Psoas muscle (tissue), 8 donors: Measurements from ENCODE around the gene WDR37. TPM values are rescaled to one million over a fixed set of nuclear protein-coding genes. Genes with fewer than 3 reads are reported as not detected.

Source experiments
- ATAC-seq, 4 donors: fragments of 200-7000 bp; cut with Tn5 transposase; one replicate each; pipeline ENCODE4 v1.9.1; 2020; ENCODE audit warnings: moderate library complexity in 3 of 4, mild to moderate bottlenecking in 2 of 4
- DNase-seq, 2 donors: peaks; one replicate each; pipeline ENCODE4 v3.0.0-alpha.2; 2020
- H3K27ac ChIP-seq: fragments of 200-600 bp; one replicate; pipeline ENCODE4 v1.8.0; 2022
- H3K27me3 ChIP-seq, 3 donors: fragments of 200-600 bp in 1 of 3; one replicate each; pipeline versions ENCODE4 v1.6.1 to v1.8.0; 2013 to 2022; ENCODE audit warnings: low read length in 2 of 3, mild to moderate bottlenecking in 2 of 3, moderate library complexity in 1 of 3; ENCODE audit not compliant: insufficient read depth in 3 of 3
- H3K36me3 ChIP-seq, 2 donors: fragments of 200-600 bp in 1 of 2; one replicate each; pipeline versions ENCODE4 v1.6.1 to v1.8.0; 2013 to 2022; ENCODE audit warnings: low read depth in 1 of 2, mild to moderate bottlenecking in 1 of 2, moderate library complexity in 1 of 2; ENCODE audit not compliant: insufficient read depth in 1 of 2
- H3K4me1 ChIP-seq: fragments of 200-600 bp; one replicate; pipeline ENCODE4 v1.8.0; 2022
- H3K4me3 ChIP-seq: fragments of 200-600 bp; one replicate; pipeline ENCODE4 v1.8.0; 2022; ENCODE audit warnings: mild to moderate bottlenecking
- H3K9me3 ChIP-seq: fragments of 200-600 bp; one replicate; pipeline ENCODE4 v1.8.0; 2022
- WGBS, 3 donors: extraction: QIAGEN DNeasy Blood & Tissue Kit; methylation state at CpG; one replicate each; pipeline versions ENCODE4 v1.1.6 to v1.1.7; 2013; 5-methylcytosine and 5-hydroxymethylcytosine counted together
- intact Hi-C, 2 donors: fragments of 100-400 bp; cut with DNase I; formaldehyde crosslinking; loops; one replicate each; pipeline versions ENCODE4 v1.11.0 to v1.14.2; 2022
- polyA plus RNA-seq, 3 donors: library from polyadenylated mRNA; stranded (reverse); fragments of 200-250 nt; gene quantifications; one replicate each; pipeline ENCODE4 v1.2.3, GENCODE V29; 2013
- total RNA-seq, 4 donors: library from RNA; stranded (reverse); fragmentation: NEBNext Ultra II Directional in 2 of 4; extraction: Animal tissue kit (Norgen Biotek cat#: 25700) in 2 of 4; gene quantifications; one replicate each; pipeline versions ENCODE4 v1.2.1 to v1.2.4, GENCODE V29; 2021 to 2023
- TF ChIP-seq, protein P1 (sequence below): fragments of 200-600 bp; IDR thresholded peaks from one replicate; pipeline ENCODE4 v1.8.0; 2022; ENCODE audit warnings: antibody characterized with exemption
- donor health status: healthy with polysubstance abuse.
- donor health status: DM: no; HTN: no; CAD: no; lungs with moderate emphysema.
- donor health status: Bipolar disorder and iron deficiency.
- donor health status: healthy.
- donor health status: DM: yes; HTN: yes; CAD: no.
- donor health status: DM: no; HTN: no; CAD: no.
- donor health status: DM: no; HTN: no; CAD: no.
- donor health status: DM: yes; HTN: yes; CAD: no.

WDR37 gene
- total and polyA plus RNA-seq, 7 donors = 6.8 to 28.3 (median 17.2) TPM

DNA sequence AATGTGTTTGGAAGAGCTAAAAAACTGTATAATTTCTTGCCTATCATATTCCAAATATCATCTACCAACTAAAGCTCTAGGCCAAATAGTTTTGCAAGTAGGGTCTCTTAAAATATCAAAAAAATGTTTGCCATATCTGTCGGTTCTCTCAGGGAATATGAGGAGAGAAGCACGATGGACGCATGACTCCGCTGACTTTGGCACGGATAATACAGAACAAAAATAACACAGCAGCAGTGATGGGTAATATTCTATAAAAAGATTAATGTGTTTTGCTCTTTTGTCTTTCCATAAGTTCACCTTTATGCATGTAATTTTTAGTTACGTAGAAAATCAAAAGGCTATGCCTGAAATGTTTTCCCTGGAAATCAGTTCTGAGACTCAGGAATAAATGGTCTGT, 29.6 kb upstream of the WDR37 start:
- Histone ChIP-seq H3K9me3 (no peaks in the 10 kb centered on the region), H3K4me3 (peak overlapping the region; percentile 58), H3K36me3 (peaks cover 3 to 8% of the 10 kb centered on the region in 2 donors), H3K4me1 (peaks cover 26% of the 10 kb centered on the region), H3K27me3 (no peaks in the 10 kb centered on the region), H3K27ac (peak overlapping the region; percentile 88)
- intact Hi-C loops = loop anchor here in 1 of 2 donors (2.0 kb wide), 1 partner anchor 44 kb away; no protein-coding TSS in a partner anchor
- ATAC-seq (peak; percentile 57 to 83 (median 74)), DNase-seq (no peak)
- TF ChIP-seq, protein P1, sequence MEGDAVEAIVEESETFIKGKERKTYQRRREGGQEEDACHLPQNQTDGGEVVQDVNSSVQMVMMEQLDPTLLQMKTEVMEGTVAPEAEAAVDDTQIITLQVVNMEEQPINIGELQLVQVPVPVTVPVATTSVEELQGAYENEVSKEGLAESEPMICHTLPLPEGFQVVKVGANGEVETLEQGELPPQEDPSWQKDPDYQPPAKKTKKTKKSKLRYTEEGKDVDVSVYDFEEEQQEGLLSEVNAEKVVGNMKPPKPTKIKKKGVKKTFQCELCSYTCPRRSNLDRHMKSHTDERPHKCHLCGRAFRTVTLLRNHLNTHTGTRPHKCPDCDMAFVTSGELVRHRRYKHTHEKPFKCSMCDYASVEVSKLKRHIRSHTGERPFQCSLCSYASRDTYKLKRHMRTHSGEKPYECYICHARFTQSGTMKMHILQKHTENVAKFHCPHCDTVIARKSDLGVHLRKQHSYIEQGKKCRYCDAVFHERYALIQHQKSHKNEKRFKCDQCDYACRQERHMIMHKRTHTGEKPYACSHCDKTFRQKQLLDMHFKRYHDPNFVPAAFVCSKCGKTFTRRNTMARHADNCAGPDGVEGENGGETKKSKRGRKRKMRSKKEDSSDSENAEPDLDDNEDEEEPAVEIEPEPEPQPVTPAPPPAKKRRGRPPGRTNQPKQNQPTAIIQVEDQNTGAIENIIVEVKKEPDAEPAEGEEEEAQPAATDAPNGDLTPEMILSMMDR = no peak
- 31 to 43% (median 39%) methylated on average over 6 of the region's 6 CpGs for WGBS, 3 donors

DNA sequence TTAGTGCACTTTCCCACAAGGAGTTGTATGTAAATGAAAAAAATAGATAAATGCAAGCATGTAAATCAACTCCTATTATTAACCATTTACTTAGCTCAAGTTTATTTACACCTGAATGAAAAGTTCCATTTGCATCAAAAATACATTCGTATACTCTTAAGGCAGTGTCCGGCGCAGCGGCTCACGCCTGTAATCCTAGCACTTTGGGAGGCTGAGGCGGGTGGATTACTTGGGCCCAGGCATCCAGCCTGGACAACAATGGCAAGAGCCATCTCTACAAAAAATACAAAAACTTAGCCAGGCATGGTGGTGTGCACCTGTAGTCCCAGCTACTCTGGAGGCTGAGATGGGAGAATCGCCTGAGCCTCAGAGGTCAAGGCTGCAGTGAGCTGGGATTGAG, 26.3 kb upstream of the WDR37 start:
- DNase-seq = no peak
- WGBS, 3 donors = 96 to 97% (median 97%) methylated on average over 7 of the region's 7 CpGs
- Histone ChIP-seq H3K27me3 (no peaks in the 10 kb centered on the region), H3K4me1 (peaks cover 16% of the 10 kb centered on the region), H3K36me3 (peaks cover 0 to 3% of the 10 kb centered on the region in 2 donors), H3K27ac (no peak overlapping the region), H3K4me3 (no peak overlapping the region), H3K9me3 (no peaks in the 10 kb centered on the region)
- TF ChIP-seq, protein P1 = no peak
- ATAC-seq = no peak
- intact Hi-C loops = no loop called here

DNA sequence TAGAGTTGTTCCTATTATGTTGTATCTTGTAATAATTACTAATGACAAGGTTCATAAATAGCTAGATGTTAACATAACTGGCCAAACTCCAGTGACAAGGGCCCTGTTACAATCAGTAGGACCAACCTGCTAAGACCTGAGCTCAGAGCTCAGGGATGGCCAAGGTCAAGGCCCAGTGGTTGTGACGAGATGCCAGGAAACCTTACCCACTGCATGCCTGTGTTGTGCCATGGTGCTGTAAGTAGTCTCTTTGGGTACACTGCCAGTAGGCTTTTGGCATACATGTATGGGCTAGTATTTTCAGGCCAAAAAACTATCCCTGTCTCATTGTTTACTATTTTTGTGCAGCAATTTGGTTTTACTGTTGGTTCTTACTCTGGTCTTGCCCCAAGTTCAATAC, 22.6 kb upstream of the WDR37 start:
- peak; percentile 46 to 80 for DNase-seq
- peak; percentile 82 to 87 (median 86) for ATAC-seq
- peak overlapping the region; percentile 94 for H3K27ac ChIP-seq

DNA sequence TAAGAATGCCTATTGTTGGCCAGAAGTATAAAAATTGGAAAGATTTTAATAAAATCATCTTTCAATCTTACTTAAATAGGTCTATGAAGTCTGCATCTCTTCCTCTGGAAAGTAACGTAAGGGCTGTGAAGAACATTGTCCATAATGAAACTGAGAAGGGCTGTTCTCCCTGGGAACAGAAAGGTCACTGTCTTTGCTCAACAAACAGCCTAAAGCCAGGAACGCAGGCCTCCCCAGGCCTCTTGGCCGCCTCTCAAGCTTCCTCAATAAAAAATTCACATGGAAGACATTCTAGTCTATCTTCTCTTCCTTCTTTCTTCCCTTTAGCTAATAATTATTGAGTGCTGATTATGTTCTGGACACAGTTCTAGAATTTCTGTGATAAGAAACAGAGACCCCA, 21.4 kb upstream of the WDR37 start:
- 30 to 34% (median 33%) methylated on average over 3 of the region's 3 CpGs for WGBS, 3 donors
- intact Hi-C loops = no loop called here
- Histone ChIP-seq H3K36me3 (peaks cover 0 to 15% of the 10 kb centered on the region in 2 donors), H3K27me3 (no peaks in the 10 kb centered on the region), H3K4me1 (peaks cover 34% of the 10 kb centered on the region), H3K27ac (peak overlapping the region; percentile 94), H3K4me3 (peak overlapping the region; percentile 49), H3K9me3 (no peaks in the 10 kb centered on the region)
- DNase-seq = no peak
- TF ChIP-seq, protein P1 = no peak
- peak; percentile 36 to 53 (median 42) for ATAC-seq

More for the DNA sequence above, 22.6 kb upstream of the WDR37 start:
- peaks cover 0 to 8% of the 10 kb centered on the region in 2 donors for H3K36me3 ChIP-seq
- 27 to 30% (median 27%) methylated on average over 1 of the region's 1 CpG for WGBS, 3 donors
- H3K27me3 ChIP-seq = no peaks in the 10 kb centered on the region
- H3K4me1 ChIP-seq = peaks cover 27% of the 10 kb centered on the region
- TF ChIP-seq, protein P1 = no peak
- no peaks in the 10 kb centered on the region for H3K9me3 ChIP-seq
- H3K4me3 ChIP-seq = peak overlapping the region; percentile 49
- intact Hi-C loops = no loop called here

DNA sequence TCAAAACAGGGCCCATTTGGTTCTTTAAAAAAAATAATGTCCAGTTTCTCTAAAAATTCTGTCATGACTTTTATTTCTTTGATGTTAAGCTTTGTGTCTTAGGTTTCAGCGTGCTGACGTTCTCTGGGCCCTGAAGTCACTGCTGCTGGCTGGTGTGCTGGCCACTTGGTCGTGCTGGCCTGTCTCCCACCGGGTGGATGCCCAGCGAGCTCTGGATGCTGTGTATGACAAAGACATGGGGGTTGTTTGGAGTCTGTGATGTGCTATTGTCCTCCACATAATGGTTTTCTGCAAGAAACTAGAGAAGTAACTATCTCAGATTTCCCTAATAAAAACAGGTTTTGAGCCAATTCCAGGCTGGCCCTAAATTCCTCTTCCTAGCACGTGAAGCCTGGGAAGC, 21.0 kb upstream of the WDR37 start:
- H3K9me3 ChIP-seq = no peaks in the 10 kb centered on the region
- 28 to 44% (median 31%) methylated on average over 6 of the region's 6 CpGs for WGBS, 3 donors
- TF ChIP-seq, protein P1 = no peak
- no peaks in the 10 kb centered on the region for H3K27me3 ChIP-seq
- H3K4me1 ChIP-seq = peaks cover 38% of the 10 kb centered on the region
- peaks cover 0 to 20% of the 10 kb centered on the region in 2 donors for H3K36me3 ChIP-seq
- peak overlapping the region; percentile 94 for H3K27ac ChIP-seq
- no peak overlapping the region for H3K4me3 ChIP-seq
- intact Hi-C loops = no loop called here
- DNase-seq (peak; percentile 62 to 84), ATAC-seq (peak; percentile 75 to 82 (median 78))
